Activated CD4-positive, alpha-beta T cell treated with anti-CD3 and anti-CD28 coated beads, Interleukin-2, amount 50 U/mL, for 16 hours (primary cell): Measurements from ENCODE around the gene TMEM141.
A peak's percentile ranks its signal among the peaks of the same experiment; 100 is the strongest.
"Not testable (repeated sequence)": the region's sequence is repeated elsewhere in the genome, so short reads cannot be mapped to it uniquely, and the experiment has no call there.

Experiments
- DNase-seq: peaks from one replicate; pipeline ENCODE4 v3.0.0-alpha.2; 2020

The TMEM141 gene

GRCh38 chr9:136774416-136775045 is 16.6 kb upstream of the TMEM141 start:
- DNase-seq = no peak

- no peak for DNase-seq
Observed at GRCh38 chr9:136775191-136775590, 16.0 kb upstream of the TMEM141 start.

GRCh38 chr9:136776947-136777346 is 14.2 kb upstream of the TMEM141 start:
- DNase-seq = no peak

GRCh38 chr9:136777359-136777758 is 13.8 kb upstream of the TMEM141 start:
- DNase-seq = no peak

- no peak for DNase-seq
Observed at GRCh38 chr9:136779808-136780207, 11.3 kb upstream of the TMEM141 start.

- DNase-seq = no peak
Observed at GRCh38 chr9:136782452-136782851, 8.7 kb upstream of the TMEM141 start.

- DNase-seq = no peak
Observed at GRCh38 chr9:136784249-136784996, 6.7 kb upstream of the TMEM141 start.

GRCh38 chr9:136784997-136785361 is 6.2 kb upstream of the TMEM141 start:
- no peak for DNase-seq

- not testable (repeated sequence) for DNase-seq
Observed at GRCh38 chr9:136785565-136786355, 5.4 kb upstream of the TMEM141 start.

GRCh38 chr9:136786451-136786850 is 4.7 kb upstream of the TMEM141 start:
- no peak for DNase-seq

- not testable (repeated sequence) for DNase-seq
Observed at GRCh38 chr9:136786983-136787382, 4.2 kb upstream of the TMEM141 start.

GRCh38 chr9:136787690-136788400 is 3.3 kb upstream of the TMEM141 start:
- peak; percentile 85 for DNase-seq

GRCh38 chr9:136788644-136789522 is 2.3 kb upstream of the TMEM141 start:
- not testable (repeated sequence) for DNase-seq

- no peak for DNase-seq
Observed at GRCh38 chr9:136789523-136789937, 1.6 kb upstream of the TMEM141 start.

- DNase-seq = peak; percentile 72
Observed at GRCh38 chr9:136791516-136792276, 552 bp downstream of the TMEM141 start.

- no peak for DNase-seq
Observed at GRCh38 chr9:136792321-136793085, 1.4 kb downstream of the TMEM141 start.

GRCh38 chr9:136793086-136793946 is 2.2 kb downstream of the TMEM141 start:
- no peak for DNase-seq

- no peak for DNase-seq
Observed at GRCh38 chr9:136794281-136794999, 3.3 kb downstream of the TMEM141 start.

GRCh38 chr9:136795000-136795348 is 3.8 kb downstream of the TMEM141 start:
- DNase-seq = no peak
